OCI-LY3 (cell line): ENCODE data around the gene IL17RA.

Source experiments
- H2AFZ ChIP-seq: fragments of 200-600, 300-600 bp; shearing (Covaris generic); 2 replicates; pipeline ENCODE4 v1.6.0; 2014; ENCODE audit warnings: antibody characterized with exemption, low read depth, low read length
- H3K27ac ChIP-seq: fragments of 200-600, 300-600 bp; sonication (generic); 2 replicates; pipeline ENCODE4 v1.5.1; 2014; ENCODE audit warnings: mild to moderate bottlenecking, low read length, moderate library complexity, mixed read lengths
- H3K27me3 ChIP-seq: fragments of 200-600, 300-600 bp; sonication (generic); 2 replicates; pipeline ENCODE4 v1.6.1; 2014; ENCODE audit warnings: low read depth, low read length, mixed read lengths
- H3K36me3 ChIP-seq: fragments of 200-600, 300-600 bp; sonication (generic); replicated peaks from 2 replicates; pipeline ENCODE3; 2014; ENCODE audit warnings: low read depth, low read length, mixed read lengths
- H3K4me1 ChIP-seq: fragments of 300-600, 200-600 bp; sonication (generic); 2 replicates; pipeline ENCODE4 v1.6.1; 2014; ENCODE audit warnings: low read length, mixed read lengths
- H3K4me2 ChIP-seq: fragments of 200-600, 300-600 bp; sonication (generic); 2 replicates; pipeline ENCODE4 v1.6.1; 2014; ENCODE audit warnings: low read length, mixed read lengths
- H3K4me3 ChIP-seq: fragments of 300-600, 200-600 bp; sonication (generic); 2 replicates; pipeline ENCODE4 v1.5.1; 2014; ENCODE audit warnings: antibody characterized with exemption, mild to moderate bottlenecking, low read length, moderate library complexity
- H3K79me2 ChIP-seq: fragments of 300-600, 200-600 bp; shearing (Covaris generic); 2 replicates; pipeline ENCODE4 v1.6.1; 2014; ENCODE audit warnings: mild to moderate bottlenecking, low read length, mixed read lengths
- H3K9ac ChIP-seq: fragments of 300-600, 200-600 bp; shearing (Covaris generic); 2 replicates; pipeline ENCODE4 v1.6.0; 2014; ENCODE audit warnings: mild to moderate bottlenecking, low read length, moderate library complexity
- H3K9me3 ChIP-seq: fragments of 200-600, 300-600 bp; shearing (Covaris generic); 2 replicates; pipeline ENCODE4 v1.6.1; 2014; ENCODE audit warnings: low read length, mixed read lengths; ENCODE audit not compliant: insufficient read depth
- H4K20me1 ChIP-seq: fragments of 200-600, 300-600 bp; sonication (generic); 2 replicates; pipeline ENCODE4 v1.6.1; 2016; ENCODE audit warnings: low read length, mixed read lengths; ENCODE audit not compliant: insufficient read depth
- EZH2phosphoT487 ChIP-seq: fragments of 200-600 bp; shearing (Covaris generic); IDR thresholded peaks from 2 replicates; pipeline ENCODE4 v1.6.1; 2018; ENCODE audit warnings: antibody characterized with exemption, mixed run types, low read depth
- TF ChIP-seq, protein P1 (sequence below): fragments of 200-600, 300-600 bp; sonication (generic); IDR thresholded peaks from 2 replicates; pipeline ENCODE4 v1.5.1; 2014; ENCODE audit warnings: antibody characterized with exemption, low read length, low read depth

The IL17RA gene

GRCh38 chr22:17120281-17120680, 35.5 kb downstream of the IL17RA start:
- H3K27me3 ChIP-seq, result no peaks in the 10 kb centered on the region
- no peak overlapping the region for H3K4me2 ChIP-seq
- H2AFZ ChIP-seq, result no peak overlapping the region
- H3K9me3 ChIP-seq, result no peaks in the 10 kb centered on the region
- no peak overlapping the region for H3K4me3 ChIP-seq
- no peak overlapping the region for H3K27ac ChIP-seq
- H3K4me1 ChIP-seq, result peaks cover 20% of the 10 kb centered on the region
- H3K36me3 ChIP-seq, result no peaks in the 10 kb centered on the region
- H4K20me1 ChIP-seq, result no peaks in the 10 kb centered on the region
- H3K9ac ChIP-seq, result no peak overlapping the region
- TF ChIP-seq, protein P1, sequence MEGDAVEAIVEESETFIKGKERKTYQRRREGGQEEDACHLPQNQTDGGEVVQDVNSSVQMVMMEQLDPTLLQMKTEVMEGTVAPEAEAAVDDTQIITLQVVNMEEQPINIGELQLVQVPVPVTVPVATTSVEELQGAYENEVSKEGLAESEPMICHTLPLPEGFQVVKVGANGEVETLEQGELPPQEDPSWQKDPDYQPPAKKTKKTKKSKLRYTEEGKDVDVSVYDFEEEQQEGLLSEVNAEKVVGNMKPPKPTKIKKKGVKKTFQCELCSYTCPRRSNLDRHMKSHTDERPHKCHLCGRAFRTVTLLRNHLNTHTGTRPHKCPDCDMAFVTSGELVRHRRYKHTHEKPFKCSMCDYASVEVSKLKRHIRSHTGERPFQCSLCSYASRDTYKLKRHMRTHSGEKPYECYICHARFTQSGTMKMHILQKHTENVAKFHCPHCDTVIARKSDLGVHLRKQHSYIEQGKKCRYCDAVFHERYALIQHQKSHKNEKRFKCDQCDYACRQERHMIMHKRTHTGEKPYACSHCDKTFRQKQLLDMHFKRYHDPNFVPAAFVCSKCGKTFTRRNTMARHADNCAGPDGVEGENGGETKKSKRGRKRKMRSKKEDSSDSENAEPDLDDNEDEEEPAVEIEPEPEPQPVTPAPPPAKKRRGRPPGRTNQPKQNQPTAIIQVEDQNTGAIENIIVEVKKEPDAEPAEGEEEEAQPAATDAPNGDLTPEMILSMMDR, result no peak
- no peak for TF ChIP-seq EZH2phosphoT487
- no peaks in the 10 kb centered on the region for H3K79me2 ChIP-seq

- no peak overlapping the region for H3K27ac ChIP-seq
- H2AFZ ChIP-seq, result no peak overlapping the region
- H3K4me3 ChIP-seq, result no peak overlapping the region
- H3K27me3 ChIP-seq, result no peaks in the 10 kb centered on the region
- TF ChIP-seq EZH2phosphoT487, result no peak
- TF ChIP-seq, protein P1, result no peak
- H3K9me3 ChIP-seq, result no peaks in the 10 kb centered on the region
- H3K36me3 ChIP-seq, result no peaks in the 10 kb centered on the region
- H4K20me1 ChIP-seq, result no peaks in the 10 kb centered on the region
- H3K4me2 ChIP-seq, result no peak overlapping the region
- H3K4me1 ChIP-seq, result peaks cover 20% of the 10 kb centered on the region
- H3K9ac ChIP-seq, result no peak overlapping the region
- no peaks in the 10 kb centered on the region for H3K79me2 ChIP-seq
Observed at GRCh38 chr22:17120711-17121232, 36.0 kb downstream of the IL17RA start.

GRCh38 chr22:17121233-17122195, 36.7 kb downstream of the IL17RA start, which contains the start of gene TMEM121B:
Gene TMEM121B, minus strand, starts transcription at chr22:17121360. Its CDS starts 233 bp downstream, at chr22:17121127.
- no peak within 1 kb of the TSS for H2AFZ ChIP-seq

DNA sequence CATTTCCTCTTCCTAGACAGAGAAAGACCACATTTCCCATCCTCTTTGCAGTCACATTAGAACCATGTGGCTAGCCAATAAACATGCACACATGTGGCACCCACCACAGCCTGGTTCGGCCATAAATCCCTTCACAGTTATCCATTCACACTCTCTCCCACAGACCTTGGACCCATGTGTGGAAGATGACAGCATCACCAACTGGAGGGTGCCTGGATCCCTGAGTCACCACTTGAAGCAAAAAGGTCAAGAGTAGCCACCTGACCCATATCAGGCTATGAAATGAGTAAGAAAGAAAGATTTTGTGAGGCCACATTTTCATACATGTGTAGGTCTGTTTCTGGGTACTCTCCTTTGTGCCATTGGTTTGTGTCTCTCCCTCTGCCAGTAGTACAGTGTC, 45.4 kb downstream of the IL17RA start:
- no peaks in the 10 kb centered on the region for H3K27me3 ChIP-seq
- peaks cover 23% of the 10 kb centered on the region for H3K4me1 ChIP-seq
- peaks cover 2% of the 10 kb centered on the region for H3K36me3 ChIP-seq
- H3K4me3 ChIP-seq, result no peak overlapping the region
- TF ChIP-seq, protein P1, result no peak
- no peak for TF ChIP-seq EZH2phosphoT487
- no peak overlapping the region for H2AFZ ChIP-seq
- H3K9ac ChIP-seq, result no peak overlapping the region
- H3K79me2 ChIP-seq, result no peaks in the 10 kb centered on the region
- H3K9me3 ChIP-seq, result no peaks in the 10 kb centered on the region
- peak overlapping the region; percentile 81; the same call in 1 of the 2 replicates for H3K4me2 ChIP-seq
- no peaks in the 10 kb centered on the region for H4K20me1 ChIP-seq
- H3K27ac ChIP-seq, result no peak overlapping the region

More at GRCh38 chr22:17121233-17122195, 36.7 kb downstream of the IL17RA start, which contains the start of gene TMEM121B:
- H3K4me2 ChIP-seq, result no peak within 1 kb of the TSS
- H3K9me3 ChIP-seq, result no peaks in the 10 kb centered on the region
- H3K4me3 ChIP-seq, result no peak within 1 kb of the TSS
- H4K20me1 ChIP-seq, result no peaks in the 10 kb centered on the region
- H3K27ac ChIP-seq, result no peak within 1 kb of the TSS
- no peaks in the 10 kb centered on the region for H3K27me3 ChIP-seq
- no peak within 1 kb of the TSS for H3K9ac ChIP-seq
- no peaks in the 10 kb centered on the region for H3K36me3 ChIP-seq
- H3K79me2 ChIP-seq, result no peaks in the 10 kb centered on the region
- no peak for TF ChIP-seq EZH2phosphoT487
- H3K4me1 ChIP-seq, result peaks cover 20% of the 10 kb centered on the region
